Heart left ventricle (tissue), 16 donors: Measurements from ENCODE around the gene NR2F1. TPM values are rescaled to one million over a fixed set of nuclear protein-coding genes. Genes with fewer than 3 reads are reported as not detected.
A peak's percentile ranks its signal among the peaks of the same experiment; 100 is the strongest.

ENCODE experiments used
- ATAC-seq, 4 donors: fragments of 200-7000 bp; cut with Tn5 transposase; one replicate each; pipeline ENCODE4 v1.9.1; 2020 to 2022; ENCODE audit warnings: moderate library complexity in 4 of 4, mild to moderate bottlenecking in 3 of 4, moderate number of reproducible peaks in 1 of 4
- DNase-seq, 5 donors: peaks; one replicate each; pipeline ENCODE4 v3.0.0-alpha.2; 2020
- H3K27ac ChIP-seq, 12 donors: fragments of 200-600 bp; sonication (generic) in 4 of 12; one replicate each; pipeline versions ENCODE4 v1.5.0 to v1.8.0; 2016 to 2022; ENCODE audit warnings: mild to moderate bottlenecking in 2 of 12
- H3K27me3 ChIP-seq, 9 donors: fragments of 200-600 bp; sonication (generic) in 2 of 9; one replicate each; pipeline versions ENCODE4 v1.5.1 to v1.8.0; 2016 to 2022; ENCODE audit warnings: mild to moderate bottlenecking in 3 of 9
- H3K36me3 ChIP-seq, 9 donors: fragments of 200-600 bp; sonication (generic) in 2 of 9; one replicate each; pipeline versions ENCODE4 v1.5.0 to v1.8.0; 2018 to 2022; ENCODE audit warnings: mild to moderate bottlenecking in 2 of 9
- H3K4me1 ChIP-seq, 12 donors: fragments of 200-600 bp; sonication (generic) in 4 of 12; one replicate each; pipeline versions ENCODE4 v1.5.0 to v1.8.0; 2016 to 2022; ENCODE audit warnings: mild to moderate bottlenecking in 3 of 12
- H3K4me3 ChIP-seq, 12 donors: fragments of 200-600 bp; sonication (generic) in 4 of 12; one replicate each; pipeline versions ENCODE4 v1.5.0 to v1.8.0; 2017 to 2022; ENCODE audit warnings: mild to moderate bottlenecking in 9 of 12, moderate library complexity in 4 of 12
- H3K9me3 ChIP-seq, 12 donors: fragments of 200-600 bp; sonication (generic) in 4 of 12; one replicate each; pipeline versions ENCODE4 v1.5.0 to v1.8.0; 2016 to 2022; ENCODE audit warnings: mild to moderate bottlenecking in 1 of 12
- CTCF ChIP-seq, 12 donors: fragments of 200-600 bp; sonication (generic) in 4 of 12; IDR thresholded peaks; one replicate each; pipeline versions ENCODE4 v1.5.0 to v1.8.0; 2018 to 2022; ENCODE audit warnings: antibody characterized with exemption in 12 of 12, mild to moderate bottlenecking in 5 of 12
- POLR2A ChIP-seq, 2 donors: fragments of 450-650 bp; IDR thresholded peaks; one replicate each; pipeline ENCODE4 v1.6.1; 2017; ENCODE audit warnings: antibody characterized with exemption in 2 of 2, mild to moderate bottlenecking in 2 of 2, moderate library complexity in 2 of 2
- WGBS, 4 donors: extraction: QIAGEN DNeasy Blood & Tissue Kit in 2 of 4; methylation state at CpG; one replicate each; pipeline versions ENCODE4 v1.1.5 to v1.1.7; 2013 to 2018; 5-methylcytosine and 5-hydroxymethylcytosine counted together
- intact Hi-C, 10 donors: fragments of 100-400 bp; cut with DNase I; formaldehyde crosslinking; loops; one replicate each; pipeline versions ENCODE4 v1.11.1 to v1.14.2; 2022
- polyA plus RNA-seq, 2 donors: library from polyadenylated mRNA; stranded (reverse); fragments of 200-250 nt; gene quantifications; one replicate each; pipeline ENCODE4 v1.2.3, GENCODE V29; 2013
- total RNA-seq, 9 donors: library from RNA; depleted of rRNA in 2 of 9; stranded (reverse); fragments of >200 nt in 2 of 9; fragmentation: NEBNext Ultra II Directional in 3 of 9; extraction: Animal tissue kit (Norgen Biotek cat#: 25700) in 3 of 9; gene quantifications; one replicate each; pipeline versions ENCODE4 v1.1.0 to v1.2.4, GENCODE V29; 2016 to 2023
- donor health status: ischemic (EF 13 %, LVEDD 7.1; RV severe dilation, severe dysfunction).
- donor health status: healthy with polysubstance abuse.
- donor health status: DM: no; HTN: yes; CAD: no.
- donor health status: DM: no; HTN: no; CAD: no.
- donor health status: ischemic (EF 25% LVEDD 6.9; RV normal size, moderate dysfunction).
- donor health status: ischemic (EF 25% LVEDD 5.7; RV mildly dilated, moderate dysfunction).
- donor health status: healthy.
- donor health status: DM: yes; HTN: yes; CAD: no.
- donor health status: ischemic (EF 35%, LVEDD 5.7; RV mildly dilated, moderate dysfunction).
- donor health status: nonischemic (EF 11% LVEDD 7.7; RV severe dilation, severe dysfunction).
- donor health status: DM: yes; HTN: yes; CAD: no.
- donor health status: PGD.
- donor health status: ischemic (EF 29% LVEDD 5.4; RV normal size, mild dysfunction).
- donor health status: nonischemic (EF 23%, LVEDD 6.1; RV moderate dilation, normal function).

Gene NR2F1
- total and polyA plus RNA-seq, 11 donors = 0.37 to 13.5 (median 0.57) TPM; not detected in 3

GRCh38 chr5:93570294-93571113 is 12.5 kb upstream of the NR2F1 start:
- ATAC-seq (peak in 1 of 4 donors; percentile 42), DNase-seq (peak in 1 of 5 donors; percentile 50)
- H3K27ac ChIP-seq = no peak overlapping the region
- no peaks in the 10 kb centered on the region for H3K9me3 ChIP-seq
- peaks cover 0 to 23% (median 6%) of the 10 kb centered on the region in 12 donors for H3K4me1 ChIP-seq
- TF ChIP-seq POLR2A (IDR thresholded peaks at IDR 0.05) (no peak), CTCF (IDR thresholded peaks at IDR 0.05) (no peak)
- 8 to 47% (median 20%) methylated on average over 12 to 70 of the region's 70 CpGs for WGBS, 4 donors
- H3K27me3 ChIP-seq = peaks cover 19 to 95% (median 83%) of the 10 kb centered on the region in 9 donors
- H3K36me3 ChIP-seq = no peaks in the 10 kb centered on the region
- intact Hi-C loops = loop anchor here in 1 of 10 donors (10.0 kb wide), 1 partner anchor 666 kb away; no protein-coding TSS in a partner anchor
- H3K4me3 ChIP-seq = peak overlapping the region in 10 of 12 donors; percentile 5 to 43 (median 30)

- no peak for ATAC-seq
- H3K9me3 ChIP-seq = no peaks in the 10 kb centered on the region
- 26 to 49% (median 43%) methylated on average over 24 to 32 of the region's 32 CpGs for WGBS, 4 donors
- peaks cover 19 to 96% (median 82%) of the 10 kb centered on the region in 9 donors for H3K27me3 ChIP-seq
- H3K36me3 ChIP-seq = no peaks in the 10 kb centered on the region
- peak in 1 of 5 donors; percentile 41 for DNase-seq
- intact Hi-C loops = loop anchor here in 1 of 10 donors (10.0 kb wide), 1 partner anchor 667 kb away; no protein-coding TSS in a partner anchor
- H3K27ac ChIP-seq = no peak overlapping the region
- TF ChIP-seq CTCF (IDR thresholded peaks at IDR 0.05) (no peak), POLR2A (IDR thresholded peaks at IDR 0.05) (no peak)
- peak overlapping the region in 7 of 12 donors; percentile 25 to 44 (median 43) for H3K4me3 ChIP-seq
- peaks cover 0 to 23% (median 6%) of the 10 kb centered on the region in 12 donors for H3K4me1 ChIP-seq
Observed at GRCh38 chr5:93571114-93571949, 11.7 kb upstream of the NR2F1 start.

- 12 to 22% (median 13%) methylated on average over 12 to 40 of the region's 40 CpGs for WGBS, 4 donors
- DNase-seq (peak in 1 of 5 donors; percentile 51), ATAC-seq (peak in 2 of 4 donors; percentile 20 to 29)
- intact Hi-C loops = loop anchor here in 1 of 10 donors (10.0 kb wide), 1 partner anchor 667 kb away; no protein-coding TSS in a partner anchor
- Histone ChIP-seq H3K36me3 (no peaks in the 10 kb centered on the region), H3K27me3 (peaks cover 19 to 98% (median 91%) of the 10 kb centered on the region in 9 donors), H3K9me3 (no peaks in the 10 kb centered on the region), H3K4me3 (peak overlapping the region in 6 of 12 donors; percentile 3 to 44 (median 20)), H3K27ac (no peak overlapping the region), H3K4me1 (peaks cover 0 to 23% (median 6%) of the 10 kb centered on the region in 12 donors)
- TF ChIP-seq POLR2A (IDR thresholded peaks at IDR 0.05) (no peak), CTCF (IDR thresholded peaks at IDR 0.05) (no peak)
Observed at GRCh38 chr5:93572101-93572607, 10.9 kb upstream of the NR2F1 start.
